ENCODE data around the gene PPP1R14B. TPM values are rescaled to one million over a fixed set of nuclear protein-coding genes. Genes with fewer than 3 reads are reported as not detected.

The PPP1R14B gene
- total RNA-seq, 4 donors from 2014 or later = 34.2 to 103 (median 83.8) TPM

DNA sequence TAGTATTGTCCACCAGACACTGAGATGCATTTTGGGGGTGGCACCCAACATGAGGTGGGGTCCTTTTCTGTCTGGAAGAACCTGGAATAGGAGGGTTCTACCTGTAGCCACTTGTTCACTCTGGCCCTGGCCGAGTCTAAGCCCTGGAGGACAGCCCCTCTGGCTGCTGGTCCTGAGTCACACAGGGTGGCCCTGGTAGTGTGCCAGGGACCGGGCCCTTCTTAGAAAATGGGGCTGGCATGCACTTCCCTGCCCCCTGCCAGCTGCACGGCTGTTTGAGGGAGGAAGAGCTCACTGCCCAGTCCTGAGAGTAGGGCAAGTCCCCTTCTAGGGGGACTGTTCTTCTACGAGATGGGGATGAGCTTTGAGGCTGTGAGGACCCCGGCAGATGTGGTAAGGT lies 6.7 kb upstream of the PPP1R14B start:
- Histone ChIP-seq H3K27me3 (no peaks in the 10 kb centered on the region), H3K4me1 (peaks cover 25% of the 10 kb centered on the region in 2 donors), H3K9me3 (no peaks in the 10 kb centered on the region), H3K36me3 (peaks cover 4 to 12% of the 10 kb centered on the region in 2 donors), H3K27ac (no peak overlapping the region), H3K4me3 (replicated peaks in 1 of 3) (no peak overlapping the region)
- WGBS, 2 donors = 69 to 76% methylated on average over 4 to 5 of the region's 5 CpGs
- intact Hi-C loops (cut with DNase I) = no loop called here
- DNase-seq = peak; percentile 45 to 54
- TF ChIP-seq, protein P1, sequence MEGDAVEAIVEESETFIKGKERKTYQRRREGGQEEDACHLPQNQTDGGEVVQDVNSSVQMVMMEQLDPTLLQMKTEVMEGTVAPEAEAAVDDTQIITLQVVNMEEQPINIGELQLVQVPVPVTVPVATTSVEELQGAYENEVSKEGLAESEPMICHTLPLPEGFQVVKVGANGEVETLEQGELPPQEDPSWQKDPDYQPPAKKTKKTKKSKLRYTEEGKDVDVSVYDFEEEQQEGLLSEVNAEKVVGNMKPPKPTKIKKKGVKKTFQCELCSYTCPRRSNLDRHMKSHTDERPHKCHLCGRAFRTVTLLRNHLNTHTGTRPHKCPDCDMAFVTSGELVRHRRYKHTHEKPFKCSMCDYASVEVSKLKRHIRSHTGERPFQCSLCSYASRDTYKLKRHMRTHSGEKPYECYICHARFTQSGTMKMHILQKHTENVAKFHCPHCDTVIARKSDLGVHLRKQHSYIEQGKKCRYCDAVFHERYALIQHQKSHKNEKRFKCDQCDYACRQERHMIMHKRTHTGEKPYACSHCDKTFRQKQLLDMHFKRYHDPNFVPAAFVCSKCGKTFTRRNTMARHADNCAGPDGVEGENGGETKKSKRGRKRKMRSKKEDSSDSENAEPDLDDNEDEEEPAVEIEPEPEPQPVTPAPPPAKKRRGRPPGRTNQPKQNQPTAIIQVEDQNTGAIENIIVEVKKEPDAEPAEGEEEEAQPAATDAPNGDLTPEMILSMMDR (IDR thresholded peaks at IDR 0.05) = no peak
- TF ChIP-seq POLR2A (IDR thresholded peaks at IDR 0.05) = no peak

DNA sequence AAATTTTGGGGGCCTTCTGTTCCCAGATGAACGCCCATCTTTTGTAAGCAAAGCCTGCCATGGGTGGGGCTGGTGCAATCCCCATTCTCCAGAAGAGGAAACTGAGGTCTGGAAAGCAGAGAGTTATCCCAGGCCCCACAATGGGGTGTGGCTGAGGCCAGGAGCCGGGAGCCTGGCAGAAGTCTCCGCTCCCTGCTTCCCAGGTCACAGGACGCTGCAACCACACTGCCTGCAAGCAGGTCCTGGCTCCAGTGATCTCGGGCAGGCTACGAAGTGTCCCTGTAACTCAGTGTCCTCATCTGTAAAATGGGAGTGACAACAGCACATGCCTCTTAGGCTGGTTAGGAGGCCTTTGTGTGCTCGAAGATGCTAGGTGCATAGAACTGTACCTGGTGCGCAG lies 6.3 kb upstream of the PPP1R14B start:
- Histone ChIP-seq H3K27ac (peak overlapping the region in 1 of 3 donors; percentile 36), H3K4me3 (replicated peaks in 1 of 3) (no peak overlapping the region), H3K4me1 (peaks cover 25% of the 10 kb centered on the region in 2 donors), H3K27me3 (no peaks in the 10 kb centered on the region), H3K9me3 (no peaks in the 10 kb centered on the region), H3K36me3 (peaks cover 0 to 9% of the 10 kb centered on the region in 2 donors)
- 80 to 89% methylated on average over 3 to 8 of the region's 8 CpGs for WGBS, 2 donors
- no peak for DNase-seq
- intact Hi-C loops (cut with DNase I) = no loop called here
- TF ChIP-seq, protein P1 (IDR thresholded peaks at IDR 0.05) = no peak

DNA sequence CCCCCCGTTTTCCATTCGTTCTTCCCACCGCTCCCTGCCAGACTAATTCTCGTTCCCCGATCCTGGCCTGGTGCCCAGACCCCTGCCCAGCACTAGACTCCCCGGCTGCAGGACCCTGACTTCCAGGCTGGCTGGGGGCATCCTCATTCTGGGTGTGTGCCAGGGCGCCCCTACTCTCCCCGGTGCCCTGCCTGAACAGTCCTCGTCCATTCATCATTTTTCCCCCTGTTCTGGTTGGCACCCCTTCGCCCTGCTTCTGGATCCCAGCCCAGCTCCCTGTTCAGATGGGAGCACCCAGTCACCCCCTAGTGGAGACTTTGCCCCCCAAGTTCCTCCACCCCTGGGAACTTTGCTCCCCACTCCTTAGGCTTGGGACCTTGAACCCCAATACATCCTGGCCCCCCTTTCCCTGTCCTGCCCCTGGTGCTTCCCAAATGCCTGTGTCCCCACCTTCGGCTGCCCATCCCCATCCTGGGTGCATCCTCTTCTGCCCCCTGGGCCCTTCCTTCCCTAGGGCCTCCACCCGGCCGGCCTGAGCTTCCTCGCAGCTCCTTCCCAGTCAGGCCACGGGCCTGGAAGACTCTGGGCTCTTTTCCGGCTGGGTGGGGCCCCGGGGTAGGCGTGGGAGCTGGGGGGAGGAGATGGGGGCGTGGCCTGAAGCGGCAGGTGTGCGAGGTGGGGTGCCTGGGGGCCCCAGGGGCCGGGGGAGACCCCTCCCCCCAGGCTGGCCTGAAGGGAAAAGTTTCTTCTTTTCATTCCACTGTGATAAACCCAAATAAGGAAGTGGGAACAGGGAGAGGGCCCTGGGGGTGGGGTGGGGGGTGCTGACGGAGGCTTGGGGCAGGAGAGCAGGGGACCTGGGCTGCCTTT lies 5.5 kb upstream of the PPP1R14B start:
- Histone ChIP-seq H3K4me1 (peaks cover 25 to 30% of the 10 kb centered on the region in 2 donors), H3K27me3 (no peaks in the 10 kb centered on the region), H3K36me3 (peaks cover 0 to 9% of the 10 kb centered on the region in 2 donors), H3K27ac (peak overlapping the region in 2 of 3 donors; percentile 36), H3K4me3 (replicated peaks in 1 of 3) (peak overlapping the region; percentile 31 to 83 (median 68)), H3K9me3 (no peaks in the 10 kb centered on the region)
- intact Hi-C loops (cut with DNase I) = no loop called here
- TF ChIP-seq, protein P1 (IDR thresholded peaks at IDR 0.05) = peak in 4 of 6 experiments; percentile 10 to 26 (median 14)
- TF ChIP-seq POLR2A (IDR thresholded peaks at IDR 0.05) = peak in 1 of 2 donors; percentile 17
- 6 to 11% methylated on average over 19 to 23 of the region's 23 CpGs for WGBS, 2 donors
- DNase-seq = peak; percentile 57 to 63

DNA sequence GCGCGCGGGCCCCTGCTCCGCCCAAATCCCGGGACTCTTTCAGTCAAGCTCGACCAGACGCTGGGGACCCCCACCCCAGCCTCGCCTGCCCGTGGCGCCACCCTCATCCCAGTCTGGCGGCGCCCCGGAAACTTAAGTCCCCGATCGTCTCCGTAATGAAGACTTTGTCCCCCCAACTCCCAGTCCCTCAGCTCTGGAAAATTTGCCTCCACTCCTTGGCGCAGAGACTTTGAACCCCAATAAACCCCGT lies 4.9 kb upstream of the PPP1R14B start:
- no peak for DNase-seq
- Histone ChIP-seq H3K4me1 (peaks cover 25 to 30% of the 10 kb centered on the region in 2 donors), H3K9me3 (no peaks in the 10 kb centered on the region), H3K27me3 (no peaks in the 10 kb centered on the region), H3K36me3 (peaks cover 0 to 7% of the 10 kb centered on the region in 2 donors), H3K4me3 (replicated peaks in 1 of 3) (peak overlapping the region; percentile 31 to 83 (median 68)), H3K27ac (peak overlapping the region in 1 of 3 donors; percentile 36)
- TF ChIP-seq POLR2A (IDR thresholded peaks at IDR 0.05) = no peak
- TF ChIP-seq, protein P1 (IDR thresholded peaks at IDR 0.05) = no peak
- intact Hi-C loops (cut with DNase I) = no loop called here
- WGBS, 2 donors = 3 to 7% methylated on average over 9 to 11 of the region's 18 CpGs

Data from thyroid gland (tissue), 4 donors.